HepG2 (cell line): ENCODE measurements around the gene MRPL30. TPM values are rescaled to one million over a fixed set of nuclear protein-coding genes. Genes with fewer than 3 reads are reported as not detected.

Experiments used
- BORCS8-MEF2B ChIP-seq: sonication (generic); formaldehyde crosslinking; IDR thresholded peaks from 2 replicates; pipeline ENCODE4 v1.8.0; 2022; ENCODE audit warnings: mild to moderate bottlenecking, missing genetic modification reagents
- EEA1 ChIP-seq: sonication (generic); formaldehyde crosslinking; IDR thresholded peaks from 2 replicates; pipeline ENCODE4 v1.5.1; 2020; ENCODE audit warnings: mild to moderate bottlenecking, missing genetic modification reagents, borderline replicate concordance
- FOSL1 ChIP-seq: sonication (generic); formaldehyde crosslinking; IDR thresholded peaks from 2 replicates; pipeline ENCODE4 v1.9.0; 2021; ENCODE audit warnings: missing genetic modification reagents, borderline replicate concordance
- GATA4 ChIP-seq: sonication (generic); IDR thresholded peaks from 2 replicates; pipeline ENCODE4 v1.6.1; 2016; ENCODE audit warnings: antibody characterized with exemption, low read depth, borderline replicate concordance
- HMG20B ChIP-seq: conservative IDR thresholded peaks from 2 replicates; pipeline ENCODE4 v1.6.1; 2016; ENCODE audit warnings: missing genetic modification reagents, missing compliant biosample characterization
- IRF2 ChIP-seq: IDR thresholded peaks from 2 replicates; pipeline ENCODE4 v1.6.1; 2018; ENCODE audit warnings: missing genetic modification reagents, missing compliant biosample characterization
- KDM5A ChIP-seq: fragments of 200-600 bp; sonication (generic); IDR thresholded peaks from 2 replicates; pipeline ENCODE4 v1.7.0; 2018; ENCODE audit warnings: antibody characterized with exemption, mild to moderate bottlenecking, low read length, borderline replicate concordance
- KLF11 ChIP-seq: IDR thresholded peaks from 2 replicates; pipeline ENCODE4 v1.6.1; 2016; ENCODE audit warnings: missing compliant biosample characterization
- MATR3 ChIP-seq: sonication (generic); formaldehyde crosslinking; IDR thresholded peaks from 2 replicates; pipeline ENCODE4 v1.4.0; 2020; ENCODE audit warnings: missing genetic modification reagents
- MIER2 ChIP-seq: IDR thresholded peaks from 2 replicates; pipeline ENCODE4 v1.6.1; 2016; ENCODE audit warnings: missing biosample characterization, missing genetic modification reagents
- PBX3 ChIP-seq: sonication (generic); formaldehyde crosslinking; IDR thresholded peaks from 2 replicates; pipeline ENCODE4 v1.8.1; 2023; ENCODE audit warnings: missing genetic modification reagents, inconsistent platforms, borderline replicate concordance
- PCBP1 ChIP-seq: fragments of 200-400 bp; formaldehyde crosslinking; IDR thresholded peaks from 2 replicates; pipeline ENCODE4 v1.6.1; 2017; ENCODE audit warnings: mild to moderate bottlenecking, low read depth, low read length, borderline replicate concordance
- RARA ChIP-seq: IDR thresholded peaks from 2 replicates; pipeline ENCODE4 v1.6.1; 2016; ENCODE audit warnings: missing genetic modification reagents, missing compliant biosample characterization
- TGIF2 ChIP-seq: IDR thresholded peaks from 2 replicates; pipeline ENCODE4 v1.6.1; 2016; ENCODE audit warnings: control low read depth, missing compliant biosample characterization
- ZBTB44 ChIP-seq: sonication (generic); formaldehyde crosslinking; IDR thresholded peaks from 2 replicates; pipeline ENCODE4 v1.4.0; 2020; ENCODE audit warnings: missing genetic modification reagents
- ZNF274 ChIP-seq: sonication (generic); formaldehyde crosslinking; IDR thresholded peaks from 2 replicates; pipeline ENCODE4 v1.5.1; 2020; ENCODE audit warnings: mild to moderate bottlenecking, missing genetic modification reagents
- ZNF337 ChIP-seq: sonication (generic); formaldehyde crosslinking; IDR thresholded peaks from 2 replicates; pipeline ENCODE4 v1.5.1; 2020; ENCODE audit warnings: missing genetic modification reagents, low read depth, mild to moderate bottlenecking, borderline replicate concordance
- ZNF563 ChIP-seq: sonication (generic); formaldehyde crosslinking; IDR thresholded peaks from 2 replicates; pipeline ENCODE4 v1.8.0; 2022; ENCODE audit warnings: mild to moderate bottlenecking, moderate library complexity, missing genetic modification reagents
- ZNF614 ChIP-seq: IDR thresholded peaks from 2 replicates; pipeline ENCODE4 v1.6.1; 2018; ENCODE audit warnings: missing biosample characterization, missing genetic modification reagents, inconsistent platforms, borderline replicate concordance
- ZSCAN20 ChIP-seq: sonication (generic); formaldehyde crosslinking; IDR thresholded peaks from 2 replicates; pipeline ENCODE4 v1.4.0; 2020; ENCODE audit warnings: missing genetic modification reagents, mild to moderate bottlenecking, borderline replicate concordance
- polyA plus RNA-seq, 8 experiments: library from polyadenylated mRNA; depleted of rRNA in 3 of 8; stranded (reverse) in 7 of 8; unstranded in 1 of 8; fragments of >200 nt; fragmentation: Illumina TruSeq in 4 of 8; extraction: Trizol in 4 of 8; gene quantifications; 2 replicates each; pipeline versions ENCODE4 v1.2.1 to v1.2.3, GENCODE V29; 2011 to 2016; ENCODE audit warnings: low read depth in 4 of 8, missing spikeins in 1 of 8, mixed read lengths in 1 of 8; ENCODE audit not compliant: insufficient read depth in 1 of 8
- total RNA-seq, 5 experiments: library from RNA; depleted of rRNA; stranded (reverse); fragments of >200 nt; fragmentation: Illumina TruSeq; extraction: Trizol; gene quantifications; 2 replicates each; pipeline ENCODE4 v1.2.3, GENCODE V29; 2016; ENCODE audit warnings: low read depth in 1 of 5
- TF ChIP-seq, protein P1 (sequence below): sonication (generic); formaldehyde crosslinking; IDR thresholded peaks from 2 replicates; pipeline ENCODE4 v1.5.0; 2020; ENCODE audit warnings: mild to moderate bottlenecking, missing genetic modification reagents
- TF ChIP-seq, protein P2 (sequence below): sonication (generic); formaldehyde crosslinking; IDR thresholded peaks from 2 replicates; pipeline ENCODE4 v1.9.0; 2022; ENCODE audit warnings: missing genetic modification reagents, mild to moderate bottlenecking, borderline replicate concordance
- TF ChIP-seq, protein P3 (sequence below): IDR thresholded peaks from 2 replicates; pipeline ENCODE4 v1.6.1; 2016; ENCODE audit warnings: mild to moderate bottlenecking, missing biosample characterization, missing genetic modification reagents

The MRPL30 gene
- total and polyA plus RNA-seq, 2 of the 13 experiments (the other 11 are each of a cell fraction or from before 2014, with no cell fraction given), result 30.2 to 75.3 TPM

DNA sequence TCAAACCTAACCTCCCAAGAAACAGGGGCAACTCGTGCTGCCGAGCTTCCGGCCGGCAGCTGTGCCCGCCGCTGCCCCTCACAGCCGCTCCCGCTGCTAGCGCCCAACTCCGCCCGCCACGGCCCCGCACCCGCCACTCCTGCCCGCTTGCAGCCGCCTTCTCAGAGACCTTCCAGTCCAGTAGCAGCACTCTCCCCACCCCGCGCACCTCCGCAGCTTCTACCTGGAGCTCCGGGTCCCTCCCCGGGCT, 40.2 kb upstream of the MRPL30 start (continued):
- TF ChIP-seq ZNF563, result peak; percentile 83; the same call in 1 of the 2 replicates
- no peak; the same call in 1 of the 2 replicates for TF ChIP-seq ZNF337 (CRISPR knock-in tag)
- TF ChIP-seq, protein P1, sequence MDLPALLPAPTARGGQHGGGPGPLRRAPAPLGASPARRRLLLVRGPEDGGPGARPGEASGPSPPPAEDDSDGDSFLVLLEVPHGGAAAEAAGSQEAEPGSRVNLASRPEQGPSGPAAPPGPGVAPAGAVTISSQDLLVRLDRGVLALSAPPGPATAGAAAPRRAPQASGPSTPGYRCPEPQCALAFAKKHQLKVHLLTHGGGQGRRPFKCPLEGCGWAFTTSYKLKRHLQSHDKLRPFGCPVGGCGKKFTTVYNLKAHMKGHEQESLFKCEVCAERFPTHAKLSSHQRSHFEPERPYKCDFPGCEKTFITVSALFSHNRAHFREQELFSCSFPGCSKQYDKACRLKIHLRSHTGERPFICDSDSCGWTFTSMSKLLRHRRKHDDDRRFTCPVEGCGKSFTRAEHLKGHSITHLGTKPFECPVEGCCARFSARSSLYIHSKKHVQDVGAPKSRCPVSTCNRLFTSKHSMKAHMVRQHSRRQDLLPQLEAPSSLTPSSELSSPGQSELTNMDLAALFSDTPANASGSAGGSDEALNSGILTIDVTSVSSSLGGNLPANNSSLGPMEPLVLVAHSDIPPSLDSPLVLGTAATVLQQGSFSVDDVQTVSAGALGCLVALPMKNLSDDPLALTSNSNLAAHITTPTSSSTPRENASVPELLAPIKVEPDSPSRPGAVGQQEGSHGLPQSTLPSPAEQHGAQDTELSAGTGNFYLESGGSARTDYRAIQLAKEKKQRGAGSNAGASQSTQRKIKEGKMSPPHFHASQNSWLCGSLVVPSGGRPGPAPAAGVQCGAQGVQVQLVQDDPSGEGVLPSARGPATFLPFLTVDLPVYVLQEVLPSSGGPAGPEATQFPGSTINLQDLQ (CRISPR knock-in tag), result peak; percentile 96
- TF ChIP-seq GATA4, result peak; percentile 90; the same call in 1 of the 2 replicates
- peak; percentile 69; the same call in 1 of the 2 replicates for TF ChIP-seq ZSCAN20 (CRISPR knock-in tag)
- 0 out of 2 replicates have a peak, but pooled peaks have one; percentile 36 for TF ChIP-seq FOSL1
- TF ChIP-seq, protein P2, sequence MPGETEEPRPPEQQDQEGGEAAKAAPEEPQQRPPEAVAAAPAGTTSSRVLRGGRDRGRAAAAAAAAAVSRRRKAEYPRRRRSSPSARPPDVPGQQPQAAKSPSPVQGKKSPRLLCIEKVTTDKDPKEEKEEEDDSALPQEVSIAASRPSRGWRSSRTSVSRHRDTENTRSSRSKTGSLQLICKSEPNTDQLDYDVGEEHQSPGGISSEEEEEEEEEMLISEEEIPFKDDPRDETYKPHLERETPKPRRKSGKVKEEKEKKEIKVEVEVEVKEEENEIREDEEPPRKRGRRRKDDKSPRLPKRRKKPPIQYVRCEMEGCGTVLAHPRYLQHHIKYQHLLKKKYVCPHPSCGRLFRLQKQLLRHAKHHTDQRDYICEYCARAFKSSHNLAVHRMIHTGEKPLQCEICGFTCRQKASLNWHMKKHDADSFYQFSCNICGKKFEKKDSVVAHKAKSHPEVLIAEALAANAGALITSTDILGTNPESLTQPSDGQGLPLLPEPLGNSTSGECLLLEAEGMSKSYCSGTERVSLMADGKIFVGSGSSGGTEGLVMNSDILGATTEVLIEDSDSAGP (CRISPR knock-in tag), result no peak
- TF ChIP-seq IRF2 (CRISPR knock-in tag), result 0 out of 2 replicates have a peak, but pooled peaks have one; percentile 63
- peak; percentile 25; the same call in 1 of the 2 replicates for TF ChIP-seq EEA1
- TF ChIP-seq ZNF614 (CRISPR knock-in tag), result 0 out of 2 replicates have a peak, but pooled peaks have one; percentile 10
- no peak for TF ChIP-seq KDM5A
- TF ChIP-seq PCBP1, result no peak; the same call in 1 of the 2 replicates
- TF ChIP-seq ZNF274 (CRISPR knock-in tag), result peak; percentile 86; the same call in 1 of the 2 replicates
- 0 out of 2 replicates have a peak, but pooled peaks have one; percentile 6 for TF ChIP-seq ZBTB44 (CRISPR knock-in tag)
- TF ChIP-seq, protein P3, sequence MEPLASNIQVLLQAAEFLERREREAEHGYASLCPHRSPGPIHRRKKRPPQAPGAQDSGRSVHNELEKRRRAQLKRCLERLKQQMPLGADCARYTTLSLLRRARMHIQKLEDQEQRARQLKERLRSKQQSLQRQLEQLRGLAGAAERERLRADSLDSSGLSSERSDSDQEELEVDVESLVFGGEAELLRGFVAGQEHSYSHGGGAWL (CRISPR knock-in tag), result 0 out of 2 replicates have a peak, but pooled peaks have one; percentile 68
- no peak for TF ChIP-seq KLF11 (CRISPR knock-in tag)
- no peak for TF ChIP-seq RARA (CRISPR knock-in tag)
- 0 out of 2 replicates have a peak, but pooled peaks have one; percentile 75 for TF ChIP-seq MATR3 (CRISPR knock-in tag)
- 0 out of 2 replicates have a peak, but pooled peaks have one; percentile 56 for TF ChIP-seq PBX3 (CRISPR knock-in tag)
- TF ChIP-seq BORCS8-MEF2B (CRISPR knock-in tag), result peak; percentile 91; the same call in 1 of the 2 replicates
- peak; percentile 74; the same call in 1 of the 2 replicates for TF ChIP-seq TGIF2 (CRISPR knock-in tag)
- TF ChIP-seq MIER2 (CRISPR knock-in tag), result 0 out of 2 replicates have a peak, but pooled peaks have one; percentile 1
- TF ChIP-seq HMG20B (CRISPR knock-in tag), result 0 out of 2 replicates have a peak, but pooled peaks have one; percentile 4
